ENCODE data around the gene PMAIP1.
"Not testable (repeated sequence)": the region's sequence is repeated elsewhere in the genome, so short reads cannot be mapped to it uniquely, and the experiment has no call there.

- not testable (repeated sequence) for TF ChIP-seq CTCF, POLR2A, EP300 (IDR thresholded peaks at IDR 0.05)
These were observed 45.8 kb upstream of the PMAIP1 start for GRCh38 chr18:59853988-59854387.
